CMK (cell line): Measurements from ENCODE around the gene TOB1.

Experiments
- DNase-seq: peaks from one replicate; pipeline ENCODE4 v3.0.0-alpha.2; 2010; ENCODE audit warnings: low read depth

TOB1 gene

GRCh38 chr17:50845240-50846147, 20.7 kb downstream of the TOB1 start:
- no peak for DNase-seq

DNA sequence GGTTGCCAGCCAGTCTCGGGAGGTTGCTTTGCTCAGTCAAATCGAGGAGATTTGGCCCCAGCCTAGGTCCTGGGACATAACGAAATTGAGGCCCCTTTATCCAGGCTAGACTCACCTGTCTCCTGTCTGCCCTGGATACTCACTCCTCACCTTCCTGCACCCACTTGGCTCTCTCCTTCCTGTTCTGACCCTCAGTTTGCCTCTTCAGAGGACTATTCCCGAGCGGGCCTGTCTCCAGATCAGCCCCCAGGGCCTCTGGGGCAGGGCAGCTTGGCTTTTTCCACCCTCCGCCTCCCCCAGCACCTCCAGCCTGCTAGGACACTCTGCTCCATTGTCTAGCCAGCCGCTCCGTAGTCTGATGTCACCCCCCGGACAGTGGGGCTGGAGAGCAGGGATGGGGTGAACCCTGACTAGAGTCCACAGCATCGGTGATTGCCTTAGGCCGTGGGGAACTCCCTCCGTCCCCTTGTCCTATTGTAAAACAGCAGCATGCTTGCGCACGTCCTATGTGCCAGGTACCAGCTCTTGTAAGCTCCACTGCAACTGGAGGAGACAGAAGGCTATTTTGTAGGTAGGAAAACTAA, 21.9 kb downstream of the TOB1 start:
- DNase-seq = no peak

- DNase-seq = no peak
Observed at GRCh38 chr17:50843150-50843905, 22.8 kb downstream of the TOB1 start.

DNA sequence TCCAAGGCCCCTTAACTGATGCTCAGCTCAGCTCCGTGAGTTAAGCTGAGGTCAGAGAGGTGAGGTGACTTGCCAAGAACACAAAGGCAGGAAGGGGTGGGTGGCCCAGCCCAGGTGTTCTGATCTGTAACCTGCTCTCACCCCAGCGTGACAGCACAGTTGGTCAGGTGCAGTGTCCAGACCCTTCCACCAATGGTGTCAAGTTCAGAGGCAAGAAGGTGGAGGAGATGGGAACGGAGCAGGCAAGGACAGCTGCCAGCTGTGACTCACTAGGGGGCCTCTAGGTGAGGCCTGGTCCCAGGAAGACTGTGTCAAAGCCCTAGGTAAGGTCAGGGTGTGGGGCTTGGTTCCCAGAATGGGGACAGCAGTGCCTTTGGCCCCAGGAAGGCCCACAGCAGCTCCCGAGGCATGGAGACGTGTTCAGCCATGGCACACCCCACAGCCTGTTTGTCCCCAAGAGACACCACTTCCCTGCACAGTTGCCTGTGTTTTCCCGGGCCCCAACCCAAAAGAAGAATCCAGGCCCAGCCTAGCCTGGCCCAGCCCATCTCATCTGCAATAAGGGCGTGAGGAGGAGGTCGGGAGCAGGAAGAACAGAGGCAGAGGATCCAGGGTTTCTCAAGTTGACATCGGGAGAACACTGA, 23.5 kb downstream of the TOB1 start:
- no peak for DNase-seq

- DNase-seq = no peak
Observed at GRCh38 chr17:50841949-50842354, 24.2 kb downstream of the TOB1 start.

DNA sequence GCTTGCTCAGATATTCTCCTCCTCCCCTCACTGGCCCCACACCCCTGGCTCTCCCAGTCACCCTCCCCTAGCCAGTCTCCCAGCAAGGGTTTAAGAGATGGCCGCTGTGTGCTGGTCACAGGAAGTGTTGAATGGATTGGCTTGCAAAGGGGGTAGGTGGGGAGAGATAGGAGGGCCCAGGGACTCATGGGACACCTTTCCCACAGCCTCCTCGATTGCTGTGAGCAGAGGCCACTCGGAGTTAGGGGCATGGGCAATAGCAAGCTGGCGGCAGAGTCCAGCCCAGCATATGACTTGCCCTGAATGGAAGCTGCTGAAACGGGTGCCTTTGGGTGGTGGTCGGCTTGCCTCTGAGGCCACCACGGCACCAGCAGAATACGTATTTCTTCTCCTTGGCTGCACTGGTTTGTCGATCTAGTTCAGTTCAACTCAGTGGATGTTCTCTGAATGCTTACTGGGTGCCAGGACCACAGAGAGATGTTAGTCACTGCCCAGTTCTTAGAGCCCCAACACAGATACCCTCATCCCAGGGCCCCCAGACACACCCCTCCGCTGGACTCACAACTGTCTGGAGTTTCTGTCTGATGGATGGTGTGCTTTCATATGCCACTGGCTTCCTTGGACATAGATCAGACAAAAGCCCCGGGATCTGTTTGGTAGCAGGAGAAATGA, 24.7 kb downstream of the TOB1 start:
- DNase-seq = no peak

DNA sequence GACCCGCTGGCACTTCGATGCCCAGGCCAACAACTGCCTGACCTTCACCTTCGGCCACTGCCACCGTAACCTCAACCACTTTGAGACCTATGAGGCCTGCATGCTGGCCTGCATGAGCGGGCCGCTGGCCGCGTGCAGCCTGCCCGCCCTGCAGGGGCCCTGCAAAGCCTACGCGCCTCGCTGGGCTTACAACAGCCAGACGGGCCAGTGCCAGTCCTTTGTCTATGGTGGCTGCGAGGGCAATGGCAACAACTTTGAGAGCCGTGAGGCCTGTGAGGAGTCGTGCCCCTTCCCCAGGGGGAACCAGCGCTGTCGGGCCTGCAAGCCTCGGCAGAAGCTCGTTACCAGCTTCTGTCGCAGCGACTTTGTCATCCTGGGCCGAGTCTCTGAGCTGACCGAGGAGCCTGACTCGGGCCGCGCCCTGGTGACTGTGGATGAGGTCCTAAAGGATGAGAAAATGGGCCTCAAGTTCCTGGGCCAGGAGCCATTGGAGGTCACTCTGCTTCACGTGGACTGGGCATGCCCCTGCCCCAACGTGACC, 25.8 kb downstream of the TOB1 start:
- no peak for DNase-seq

- DNase-seq = no peak
Observed at GRCh38 chr17:50839591-50840310, 26.4 kb downstream of the TOB1 start.

DNA sequence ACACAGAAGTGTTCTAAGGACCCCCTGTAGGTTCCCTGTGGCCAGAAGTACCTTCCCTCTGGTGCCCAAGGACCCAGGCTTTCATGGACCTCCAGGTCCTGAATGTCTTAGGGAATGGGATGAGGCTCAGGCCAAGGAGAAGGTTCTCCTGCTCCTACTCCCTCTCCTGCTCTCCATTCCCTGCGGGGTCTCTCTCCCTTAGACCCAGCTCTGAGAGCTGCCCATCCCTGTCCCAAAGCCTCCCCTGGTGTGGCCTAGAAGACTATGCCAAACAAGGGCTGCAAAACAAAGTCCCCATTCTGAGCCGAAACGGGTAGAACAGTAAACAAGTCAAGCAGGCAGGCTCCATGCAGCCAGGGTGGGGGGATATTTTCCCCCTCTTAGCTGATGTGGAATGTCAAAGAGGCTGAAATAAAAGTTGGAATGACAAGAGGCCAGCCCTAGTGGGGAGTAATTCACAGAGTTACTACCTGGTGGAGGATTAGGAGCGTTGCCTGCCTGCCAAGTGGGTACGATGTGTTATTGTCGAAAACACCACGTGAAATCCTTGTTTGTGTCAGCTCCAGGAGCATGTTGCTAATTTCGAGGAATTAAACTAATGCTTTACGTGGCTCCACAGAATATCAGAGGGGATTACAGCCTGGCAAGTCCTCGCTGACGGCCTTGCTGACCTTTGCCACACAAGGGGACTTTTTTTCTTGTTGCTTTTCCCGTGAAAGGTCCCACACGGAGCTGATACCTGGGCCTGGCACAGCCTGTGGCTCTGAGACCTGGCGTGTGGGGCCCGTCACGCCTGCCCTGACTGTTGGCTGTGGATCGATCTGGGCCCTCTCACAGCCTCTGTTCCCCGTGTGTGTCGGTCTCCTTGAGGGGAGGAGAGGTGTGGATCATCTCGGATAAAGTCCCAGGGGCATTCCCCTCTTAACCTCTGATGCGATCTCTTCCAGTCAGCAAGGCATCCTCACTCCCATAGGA, 27.9 kb downstream of the TOB1 start:
- no peak for DNase-seq

DNA sequence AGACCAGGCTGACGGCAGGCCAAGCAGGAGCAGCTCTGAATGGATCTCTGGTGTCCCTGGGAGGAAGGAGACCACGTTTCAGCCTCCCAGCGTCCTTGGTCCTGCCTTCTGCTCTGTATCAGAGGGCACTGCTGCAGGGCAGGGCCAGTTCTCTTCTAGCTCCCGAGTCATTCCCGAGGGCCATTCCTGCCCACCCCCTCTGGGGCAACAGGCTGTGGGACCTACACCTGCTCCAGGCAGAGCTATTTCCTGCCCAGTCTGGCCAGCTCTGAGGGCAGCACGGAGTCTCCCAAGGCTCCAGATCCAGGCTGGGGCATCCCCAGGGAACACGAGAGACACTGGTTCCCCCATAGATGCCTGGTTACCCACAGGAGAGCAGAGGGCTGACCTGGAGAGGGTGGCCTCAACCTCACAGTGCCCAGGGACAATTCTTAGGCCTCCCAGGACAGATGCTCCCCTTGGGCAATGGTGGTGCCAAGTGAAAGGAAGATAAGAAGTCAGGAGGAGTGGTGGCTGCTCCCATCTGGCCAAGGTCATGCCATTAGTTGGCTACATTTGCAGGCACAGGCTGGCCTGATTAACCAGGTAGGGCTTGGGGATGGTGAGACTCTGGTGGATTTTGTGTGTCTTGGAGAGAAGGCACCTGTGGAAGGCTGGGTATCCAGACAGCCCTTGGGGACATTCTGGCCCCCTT, 28.7 kb downstream of the TOB1 start:
- no peak for DNase-seq

- no peak for DNase-seq
Observed at GRCh38 chr17:50836826-50837225, 29.3 kb downstream of the TOB1 start.

DNA sequence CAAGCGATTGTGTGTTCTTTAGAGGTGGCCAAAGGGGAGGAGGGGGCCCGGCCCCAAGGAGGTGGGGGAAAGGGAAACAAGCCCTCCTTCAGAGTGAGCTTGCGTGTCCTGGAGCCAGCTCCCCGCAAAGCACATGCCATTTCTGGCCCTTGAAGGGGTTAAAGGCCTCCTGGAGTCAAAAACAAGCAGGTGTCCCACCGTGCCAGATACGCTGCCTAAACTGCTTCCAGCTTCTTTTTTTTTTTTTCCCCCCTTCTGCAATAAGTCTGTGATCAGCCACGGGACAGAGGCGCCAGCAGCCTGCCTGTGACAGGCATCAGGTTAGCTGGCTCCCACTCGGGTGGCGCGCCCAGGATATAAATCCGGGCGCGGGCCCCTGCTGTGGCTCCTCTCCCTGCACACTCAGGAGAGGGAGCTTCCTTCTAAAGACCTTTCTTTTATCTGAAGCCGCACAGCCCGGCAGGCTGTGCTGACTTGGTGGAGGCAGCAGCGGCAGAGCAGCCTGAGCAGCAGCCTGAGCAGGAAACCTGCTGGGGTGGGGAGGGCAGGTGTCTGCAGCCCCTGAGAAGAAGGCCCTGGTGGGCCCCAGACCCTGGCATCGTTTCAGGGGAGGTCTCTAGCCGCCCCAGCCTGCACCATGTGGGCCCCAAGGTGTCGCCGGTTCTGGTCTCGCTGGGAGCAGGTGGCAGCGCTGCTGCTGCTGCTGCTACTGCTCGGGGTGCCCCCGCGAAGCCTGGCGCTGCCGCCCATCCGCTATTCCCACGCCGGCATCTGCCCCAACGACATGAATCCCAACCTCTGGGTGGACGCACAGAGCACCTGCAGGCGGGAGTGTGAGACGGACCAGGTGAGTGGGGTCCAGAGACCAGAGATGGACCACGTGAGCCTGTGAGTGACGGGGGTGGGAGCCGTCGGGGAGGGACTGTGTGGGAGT, 30.6 kb downstream of the TOB1 start, which contains the start of gene WFIKKN2:
TSS of gene WFIKKN2 (plus strand) at position 286 of the 934 bp plus-strand sequence. CDS start at position 638, 352 bp downstream.
- DNase-seq = no peak

- DNase-seq = no peak
Observed at GRCh38 chr17:50834429-50835300, 31.5 kb downstream of the TOB1 start.

DNA sequence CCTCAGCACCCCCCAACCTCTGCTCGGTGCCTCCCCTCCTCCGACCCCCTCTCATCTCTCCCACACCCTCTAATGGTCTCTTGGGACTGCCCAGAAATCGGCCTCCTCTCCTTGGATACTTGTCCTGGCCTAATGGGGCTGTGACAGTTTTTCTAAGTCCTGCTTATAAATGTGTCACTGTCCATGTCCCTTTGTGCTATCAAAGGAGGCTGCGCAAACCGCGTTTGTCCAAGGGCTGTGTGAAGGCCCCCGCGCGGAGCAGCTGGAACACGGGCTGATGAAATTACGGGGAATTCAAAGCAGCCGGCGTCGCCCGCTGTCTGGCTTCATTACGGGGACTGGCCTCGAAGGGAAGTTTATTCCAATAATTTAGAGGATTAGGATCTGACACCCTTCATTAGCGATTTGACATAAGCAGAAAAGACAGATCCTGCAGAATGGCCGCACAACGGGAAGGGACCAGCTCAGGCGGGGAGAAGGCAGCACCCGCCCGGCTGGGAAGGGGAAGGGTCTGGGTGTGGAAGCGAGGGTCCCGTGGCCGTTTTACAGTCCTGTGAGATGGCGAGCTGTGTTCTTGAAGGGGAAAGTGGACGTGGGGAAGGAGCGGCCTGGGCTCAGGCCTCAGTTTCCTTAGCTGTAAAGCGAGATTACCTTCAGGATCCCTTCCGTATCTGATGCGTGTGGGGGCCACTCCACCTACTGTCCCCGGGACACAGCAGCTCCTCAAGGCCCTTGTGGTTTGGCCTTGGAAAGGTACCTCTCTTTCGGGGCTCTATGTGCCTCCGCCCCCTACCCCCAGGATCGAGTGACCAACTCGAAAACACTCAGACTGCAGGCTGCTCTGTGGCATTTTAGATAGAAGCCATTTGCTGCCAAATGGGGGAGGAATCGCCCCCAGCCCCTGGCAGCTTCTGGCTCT, 32.4 kb downstream of the TOB1 start:
- no peak for DNase-seq

DNA sequence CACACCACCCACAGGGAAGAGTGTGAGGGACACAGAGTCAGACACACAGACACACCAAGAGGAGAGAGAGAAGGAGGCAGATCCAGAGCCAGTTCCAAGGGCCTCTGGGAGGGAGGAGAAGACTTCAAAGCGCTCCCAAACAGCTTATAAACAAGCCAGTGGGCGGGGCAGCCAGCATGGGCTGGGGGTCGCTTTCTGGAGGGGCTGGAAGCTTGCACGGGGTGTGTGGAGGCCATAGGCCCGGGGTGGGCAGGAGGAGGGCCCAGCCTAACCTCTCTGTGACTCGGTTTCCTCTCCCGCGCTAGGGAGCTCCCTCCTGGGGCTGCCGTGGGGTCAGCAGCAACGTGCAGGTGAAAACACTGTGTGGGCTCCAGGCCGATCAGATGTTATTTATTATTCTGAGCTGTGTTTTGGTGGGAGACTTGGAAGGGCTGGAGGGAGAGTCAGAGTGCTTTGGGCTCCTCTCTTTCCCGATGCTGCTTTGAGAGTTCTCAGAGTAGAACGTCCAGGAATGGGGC, 33.2 kb downstream of the TOB1 start:
- DNase-seq = no peak
